GM19438 (cell line): ENCODE data around the gene AR.

Source experiments
- ATAC-seq: cut with Tn5 transposase; IDR thresholded peaks from one replicate; pipeline ENCODE4 v1.9.1; 2021; ENCODE audit warnings: low read depth; ENCODE audit not compliant: unreplicated experiment

AR gene

GRCh38 chrX:67564475-67564874, 20.7 kb downstream of the AR start:
- ATAC-seq, result no peak

GRCh38 chrX:67568769-67569168, 24.9 kb downstream of the AR start:
- no peak for ATAC-seq

DNA sequence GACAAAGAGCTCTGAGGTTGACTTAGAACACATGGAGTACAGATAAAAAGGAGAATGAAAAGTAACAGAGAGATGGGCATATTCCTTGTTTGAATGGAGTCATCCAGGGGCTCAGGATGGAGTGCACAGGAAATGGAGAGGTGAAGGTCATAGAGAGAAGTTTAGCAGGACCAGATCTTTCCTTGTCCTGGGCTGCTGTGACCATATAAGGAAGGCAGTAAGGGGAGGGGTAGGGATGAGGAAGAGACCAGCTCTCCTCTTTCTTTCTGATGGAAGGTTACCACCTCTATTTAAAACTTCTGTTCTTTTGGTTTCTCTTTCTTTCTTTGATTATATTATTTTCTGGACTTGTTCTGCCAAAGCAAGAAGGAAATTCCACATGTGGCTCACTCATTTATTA, 27.0 kb downstream of the AR start:
- ATAC-seq, result no peak

- ATAC-seq, result no peak
Measured at GRCh38 chrX:67574696-67575095, 30.9 kb downstream of the AR start.

DNA sequence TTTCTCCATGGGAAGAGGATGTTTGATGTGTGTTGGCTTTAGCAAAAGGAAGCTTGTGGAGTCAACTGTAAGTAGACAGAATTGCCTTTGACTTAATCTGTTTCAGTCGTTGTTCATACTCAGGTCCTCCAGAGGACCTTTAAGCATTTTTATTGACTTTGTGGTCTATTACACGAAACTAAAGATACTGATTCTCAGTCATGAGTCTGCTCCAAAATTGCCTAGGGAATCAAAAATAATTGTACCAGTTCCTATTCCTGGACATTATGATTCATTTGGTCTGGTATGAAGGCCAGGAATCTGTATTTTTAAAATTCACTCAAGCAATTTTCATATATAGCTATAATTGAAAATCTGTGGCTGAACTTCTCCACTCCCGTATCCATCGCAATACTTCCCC, 38.6 kb downstream of the AR start:
- ATAC-seq, result no peak

DNA sequence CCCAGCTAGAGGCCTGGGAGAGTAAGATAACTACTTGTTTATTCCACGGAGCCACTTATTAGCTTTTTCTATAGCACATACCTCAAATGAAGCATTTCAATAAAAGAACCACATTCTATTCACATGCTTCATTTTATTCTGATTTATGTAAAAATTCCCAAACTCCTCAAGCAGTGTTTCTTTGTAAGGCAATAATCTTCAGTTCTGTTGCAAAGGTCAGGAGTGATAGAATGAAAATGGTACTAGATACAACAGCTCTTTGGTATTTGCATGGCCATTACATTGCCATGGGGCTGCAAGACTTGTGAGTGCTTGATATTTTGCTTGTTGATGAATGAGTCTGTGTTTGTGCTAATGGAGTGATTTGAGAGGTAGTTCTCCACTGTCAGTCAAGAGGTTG, 39.4 kb downstream of the AR start:
- no peak for ATAC-seq

DNA sequence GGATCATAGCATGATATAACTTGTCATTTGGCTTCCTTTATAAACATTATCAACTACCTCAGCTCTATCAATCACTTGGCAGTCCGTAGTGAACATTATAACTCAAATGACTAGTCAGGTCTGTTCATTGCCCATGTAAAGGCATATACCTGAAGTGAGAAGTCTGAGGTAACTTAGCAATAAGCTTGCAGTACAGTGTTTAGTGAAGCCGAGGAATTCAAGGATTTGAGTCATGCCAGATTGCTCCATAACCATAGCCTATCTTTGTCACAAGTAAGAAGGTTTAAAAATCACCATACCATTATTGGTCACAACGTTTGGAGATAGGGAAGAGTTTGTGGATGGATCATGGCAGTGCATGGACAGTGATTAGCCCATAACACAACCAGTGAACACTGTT, 41.6 kb downstream of the AR start:
- no peak for ATAC-seq

- no peak for ATAC-seq
Measured at GRCh38 chrX:67587946-67588624, 44.3 kb downstream of the AR start.

DNA sequence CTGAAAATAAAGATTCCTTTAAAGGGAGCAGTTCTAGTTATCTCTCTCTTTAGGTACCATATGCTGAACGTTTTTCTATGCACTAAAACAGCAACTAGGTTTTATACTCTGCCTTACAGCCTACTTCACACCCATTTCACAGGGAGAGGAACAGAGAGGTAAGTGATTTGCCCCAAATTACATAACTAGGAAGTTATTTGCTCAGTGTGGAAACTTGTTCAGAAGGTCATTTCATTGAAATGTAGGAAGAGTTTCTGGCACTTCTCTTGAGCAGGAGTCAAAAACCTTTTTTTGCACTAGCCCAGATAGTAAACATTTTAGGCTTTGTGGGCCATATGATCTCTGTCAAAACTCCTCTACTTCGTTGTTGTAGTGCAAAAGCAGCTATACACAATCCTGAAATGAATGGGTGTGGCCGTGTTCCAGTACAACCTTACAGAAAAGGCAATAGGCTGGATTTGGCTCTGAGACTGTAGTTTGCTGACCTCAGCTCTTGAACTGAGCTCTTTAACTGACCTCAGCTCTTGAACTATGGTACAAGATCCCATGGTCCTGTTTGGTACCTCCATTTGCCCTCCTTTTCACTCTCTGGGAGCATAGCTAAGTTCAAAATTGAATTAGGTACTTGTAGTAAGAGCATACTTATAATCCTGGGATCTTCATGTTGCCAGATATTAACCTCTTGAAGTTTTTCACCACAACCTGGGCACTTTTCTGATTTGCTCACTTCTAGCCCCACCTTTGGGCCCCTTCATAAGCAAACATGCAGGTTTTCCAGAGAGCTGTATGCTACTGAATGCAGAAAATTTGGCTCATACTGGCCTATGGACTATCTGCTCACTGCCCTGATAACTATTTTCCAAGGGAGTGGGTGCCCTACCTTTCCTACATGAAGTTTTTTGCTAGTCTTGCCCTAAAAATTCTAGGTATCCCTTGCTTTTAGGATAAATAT, 53.3 kb downstream of the AR start:
- ATAC-seq, result no peak

GRCh38 chrX:67599532-67599931, 55.7 kb downstream of the AR start:
- no peak for ATAC-seq

DNA sequence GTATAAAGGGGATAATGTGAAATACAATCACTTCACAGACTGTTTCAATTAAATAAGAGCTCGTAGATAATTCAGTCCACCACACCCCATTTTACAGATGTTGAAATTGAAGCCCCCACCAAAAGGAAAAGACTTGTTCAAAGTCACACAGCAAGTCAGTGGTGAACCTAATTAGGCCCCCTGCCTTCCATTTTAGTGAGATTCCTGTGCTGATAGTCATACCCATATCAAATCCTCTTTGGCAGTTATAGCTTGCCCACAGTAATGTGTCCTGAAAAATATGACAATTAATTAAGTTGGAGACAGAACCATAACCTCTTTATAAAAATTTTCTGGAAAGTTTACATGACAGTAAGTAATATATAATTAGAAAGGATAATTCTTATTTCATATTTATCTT, 58.0 kb downstream of the AR start:
- no peak for ATAC-seq

DNA sequence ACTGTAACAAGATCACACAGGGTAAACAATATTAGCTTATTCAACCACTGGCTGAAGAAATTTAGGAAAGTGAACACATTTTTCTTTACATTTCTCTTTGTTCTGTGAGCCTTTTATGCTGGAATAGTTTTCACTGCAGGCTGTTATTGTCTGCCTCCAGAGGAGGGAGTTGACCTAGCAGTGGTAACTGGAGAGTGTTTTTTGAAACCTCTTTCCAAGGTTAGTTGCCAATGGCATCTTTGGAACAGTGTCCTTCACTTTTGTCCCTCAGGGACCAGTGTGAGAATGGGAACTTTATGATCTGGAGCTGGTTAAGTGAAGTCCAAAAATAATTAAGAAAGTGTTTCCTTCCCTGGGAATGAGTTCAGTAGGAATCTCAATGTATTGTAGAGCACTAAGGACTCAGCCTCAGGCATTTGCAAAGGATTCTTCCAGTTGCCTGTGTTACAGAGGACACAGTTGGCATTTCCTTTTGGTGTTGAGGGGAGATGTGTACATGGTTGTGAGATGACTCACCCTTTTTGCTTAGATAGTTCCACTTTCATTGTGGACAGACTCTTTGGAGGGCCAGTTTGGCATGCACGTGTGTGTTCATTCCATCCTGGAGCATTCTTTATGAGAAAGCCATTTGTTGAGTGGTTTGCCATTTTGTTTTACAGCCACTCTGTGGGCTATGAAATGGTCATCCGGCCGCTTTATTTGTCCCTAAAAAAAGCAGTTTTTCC, 61.3 kb downstream of the AR start:
- ATAC-seq, result peak; percentile 83

GRCh38 chrX:67607466-67607865, 63.6 kb downstream of the AR start:
- ATAC-seq, result no peak

DNA sequence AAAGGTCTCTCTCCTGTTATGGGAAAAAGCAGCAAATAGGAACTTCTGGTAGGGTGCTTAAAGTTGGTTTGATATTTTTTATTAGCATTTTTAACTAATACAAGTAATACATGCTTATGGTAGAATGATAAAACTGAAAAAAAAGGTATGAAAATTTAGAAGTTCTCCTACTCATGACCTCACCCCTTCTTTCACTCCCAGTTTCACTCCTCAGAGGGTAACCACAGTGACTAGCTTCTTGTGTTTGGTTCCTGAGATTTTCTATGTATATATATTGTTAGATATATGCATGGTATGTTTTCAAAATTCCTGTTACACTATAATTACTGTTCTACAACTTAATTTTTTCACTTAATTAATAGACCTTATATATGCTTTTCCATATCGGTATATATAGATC, 66.5 kb downstream of the AR start:
- peak; percentile 70 for ATAC-seq

DNA sequence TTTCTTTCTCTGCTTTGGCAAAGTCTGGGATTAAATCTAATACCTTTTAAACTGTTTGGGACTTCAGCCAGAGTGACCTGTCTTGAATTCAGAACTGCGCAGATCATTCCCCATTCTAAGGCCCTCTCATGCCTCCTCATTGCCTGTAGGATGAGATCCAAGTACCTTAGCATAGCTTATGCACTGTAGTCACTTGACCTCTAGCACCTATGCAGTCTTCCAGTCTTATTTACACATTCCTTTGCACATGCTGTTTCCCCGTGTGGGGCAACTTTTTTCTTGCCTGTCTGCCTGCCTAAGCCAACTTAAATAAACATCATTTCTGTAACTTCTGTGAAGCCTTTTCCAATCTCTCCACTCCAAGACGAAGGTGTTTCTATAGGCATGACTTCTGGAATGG, 68.4 kb downstream of the AR start:
- no peak for ATAC-seq

GRCh38 chrX:67613366-67613765, 69.5 kb downstream of the AR start:
- no peak for ATAC-seq

DNA sequence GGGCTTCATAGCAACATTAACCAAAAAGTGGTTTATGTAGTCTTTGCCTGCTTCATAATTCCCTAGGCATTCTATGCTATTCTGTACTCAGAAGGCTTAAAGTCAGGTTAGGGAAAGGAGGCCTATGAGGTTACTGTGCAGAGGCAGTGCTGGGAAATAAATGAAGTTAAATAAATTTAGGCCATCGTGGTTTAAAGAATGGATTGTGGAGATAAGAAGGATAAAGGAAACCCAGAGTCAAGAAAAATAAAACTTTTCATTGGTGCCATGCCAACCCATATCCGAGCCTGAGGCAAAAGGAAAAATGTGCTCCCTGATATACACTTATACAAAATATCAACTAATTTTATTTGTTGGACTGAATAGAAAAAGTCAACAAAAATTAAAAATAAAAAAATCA, 70.2 kb downstream of the AR start:
- no peak for ATAC-seq

DNA sequence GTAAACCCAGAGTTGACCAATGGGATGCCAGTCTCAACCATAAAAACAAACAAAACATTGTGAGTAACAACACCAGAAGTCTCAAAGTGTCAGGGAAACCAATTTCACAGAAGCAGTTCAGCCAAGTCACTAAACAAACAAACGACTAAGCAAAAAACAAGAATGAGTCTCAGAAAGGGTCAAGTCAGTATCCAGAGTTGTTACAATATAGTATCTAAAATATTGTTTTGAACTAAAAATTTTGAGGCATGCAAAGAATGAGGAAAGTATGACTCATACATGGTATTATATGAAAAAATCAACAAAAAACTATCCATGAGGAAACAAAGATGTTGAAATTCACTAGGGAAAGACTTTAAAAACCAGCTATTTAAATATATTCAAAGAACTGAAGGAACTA, 70.6 kb downstream of the AR start:
- no peak for ATAC-seq

GRCh38 chrX:67619253-67619652, 75.4 kb downstream of the AR start:
- ATAC-seq, result peak; percentile 74

GRCh38 chrX:67622053-67622585, 78.3 kb downstream of the AR start:
- no peak for ATAC-seq

DNA sequence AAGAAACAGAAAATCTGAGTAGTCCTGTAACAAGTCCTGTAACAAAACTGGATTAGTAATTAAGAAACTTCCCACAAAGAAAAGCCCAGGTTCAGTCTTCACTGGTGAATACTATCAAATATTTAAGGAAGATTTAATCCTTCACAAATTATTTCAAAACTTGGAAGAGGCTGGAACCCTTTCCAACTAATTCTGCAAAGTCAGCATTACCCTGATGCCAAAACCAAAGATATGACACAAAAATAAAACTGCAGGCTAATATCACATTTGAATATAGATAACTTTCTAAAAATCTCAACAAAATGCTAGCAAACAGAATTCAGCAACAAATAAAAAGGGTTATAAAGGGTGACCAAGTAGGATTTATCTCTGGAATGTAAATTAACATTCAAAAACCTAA, 80.5 kb downstream of the AR start:
- no peak for ATAC-seq
